Occipital lobe (tissue), 2 donors: ENCODE data around the gene CLCA4. TPM values are rescaled to one million over a fixed set of nuclear protein-coding genes. Genes with fewer than 3 reads are reported as not detected.
"Not testable (repeated sequence)": the region's sequence is repeated elsewhere in the genome, so short reads cannot be mapped to it uniquely, and the experiment has no call there.

Source experiments
- DNase-seq: peaks from one replicate; lab custom pipeline; 2025; lab: John Stamatoyannopoulos, UW
- total RNA-seq: library from RNA; depleted of rRNA; stranded (reverse); fragments of >200 nt; gene quantifications from one replicate; pipeline ENCODE4 v1.2.3, GENCODE V29; 2014

CLCA4 gene
- total RNA-seq = not detected

DNA sequence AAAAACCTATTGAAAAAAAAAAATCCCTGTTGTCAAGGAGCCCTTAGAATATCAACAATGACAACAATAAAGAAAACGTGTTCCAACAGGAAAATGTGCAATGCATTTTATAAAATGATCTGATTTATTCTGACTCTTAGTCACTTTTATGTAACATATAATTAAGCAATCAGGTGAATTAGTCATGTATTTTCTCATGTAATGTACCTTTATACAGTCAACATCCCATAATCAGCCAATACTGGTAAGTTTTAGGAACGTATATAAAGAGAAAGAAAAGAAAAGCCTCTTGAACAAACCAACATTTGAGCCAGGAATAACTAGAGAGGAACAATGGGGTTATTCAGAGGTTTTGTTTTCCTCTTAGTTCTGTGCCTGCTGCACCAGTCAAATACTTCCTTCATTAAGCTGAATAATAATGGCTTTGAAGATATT lies at the start of gene CLCA4:
Gene CLCA4, plus strand, starts transcription at position 292 of the 435 bp plus-strand sequence. Its CDS starts 42 bp downstream, at position 334.
- no peak for DNase-seq

DNA sequence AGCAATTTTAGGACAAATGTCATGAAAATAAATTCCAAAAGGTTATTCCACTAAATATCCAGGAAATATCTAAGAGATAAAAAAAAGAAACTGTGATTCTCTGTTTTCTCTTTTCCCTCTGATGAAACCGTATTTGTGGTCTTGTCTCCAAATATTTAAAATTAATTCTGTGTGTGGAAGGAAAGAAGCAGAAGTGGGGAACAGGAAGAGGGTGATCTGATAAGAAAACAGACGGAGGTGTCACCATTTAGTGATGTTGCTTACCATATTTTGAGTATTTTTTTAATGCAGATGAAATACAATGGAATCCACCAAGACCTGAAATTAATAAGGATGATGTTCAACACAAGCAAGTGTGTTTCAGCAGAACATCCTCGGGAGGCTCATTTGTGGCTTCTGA lies 48.6 kb upstream of the CLCA4 start:
- DNase-seq = no peak

DNA sequence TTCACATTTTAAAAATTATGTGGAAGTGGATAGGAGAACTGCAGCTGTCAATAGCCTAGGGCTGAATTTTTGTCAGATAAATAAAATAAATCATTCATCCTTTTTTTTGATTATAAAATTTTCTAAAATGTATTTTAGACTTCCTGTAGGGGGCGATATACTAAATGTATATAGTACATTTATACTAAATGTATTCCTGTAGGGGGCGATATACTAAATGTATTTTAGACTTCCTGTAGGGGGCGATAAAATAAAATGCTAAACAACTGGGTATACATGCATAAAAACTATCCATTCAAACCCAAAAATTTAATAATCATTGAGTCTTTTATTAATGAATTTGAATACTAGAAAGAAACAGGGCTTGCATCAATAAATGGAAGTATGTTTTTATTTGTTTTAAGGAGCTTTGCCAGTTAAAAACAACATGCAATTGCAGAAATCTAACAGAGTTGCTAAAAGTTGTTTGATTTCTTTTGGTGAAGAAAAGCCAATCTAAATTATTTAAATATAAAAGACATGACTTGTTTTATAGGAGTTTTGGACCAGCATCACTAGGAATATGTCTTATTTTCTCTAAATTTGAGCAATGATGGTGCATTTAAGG lies 46.8 kb upstream of the CLCA4 start:
- DNase-seq = no peak

GRCh38 chr1:86500714-86501113 lies 46.2 kb upstream of the CLCA4 start:
- no peak for DNase-seq

- DNase-seq = not testable (repeated sequence)
These were observed 44.7 kb upstream of the CLCA4 start for GRCh38 chr1:86502125-86502646.

GRCh38 chr1:86502721-86503405 lies 44.0 kb upstream of the CLCA4 start:
- no peak for DNase-seq

DNA sequence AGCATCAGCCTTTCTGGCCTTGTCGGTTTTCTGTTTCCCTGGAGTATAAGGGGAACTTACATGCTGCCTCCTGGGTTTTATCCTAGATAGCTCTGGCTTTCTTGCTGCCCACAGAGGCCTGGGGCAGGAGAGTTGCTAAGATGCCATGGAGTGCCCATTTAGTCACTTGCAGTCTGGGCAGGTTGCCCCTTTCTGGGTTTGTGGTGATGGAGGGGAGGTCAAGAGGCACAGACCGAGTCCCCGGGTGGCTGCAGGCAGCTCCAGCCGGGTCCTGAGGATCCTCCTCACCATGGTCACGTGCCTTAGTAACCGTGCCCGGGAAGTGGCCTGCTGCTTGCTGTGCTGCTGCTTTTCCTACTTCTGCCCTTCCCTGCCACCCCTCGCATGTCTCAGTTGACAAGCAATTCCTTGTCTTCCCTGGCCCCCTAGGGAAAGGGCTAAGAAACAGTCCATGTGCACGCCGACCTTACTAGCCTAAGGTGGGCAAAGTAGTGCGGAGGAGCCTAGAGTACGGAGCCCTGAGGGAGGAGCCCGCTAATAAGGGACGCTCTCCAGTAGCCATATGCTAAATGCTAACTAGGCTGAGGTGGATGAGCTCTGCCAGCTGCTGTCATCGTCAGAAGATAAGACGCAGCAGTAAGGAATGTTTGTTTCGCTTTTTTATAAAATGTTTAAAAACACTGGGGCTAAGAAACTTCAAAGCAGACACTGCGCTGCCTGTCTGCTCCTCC lies 43.3 kb upstream of the CLCA4 start:
- DNase-seq = no peak

- no peak for DNase-seq
These were observed 42.8 kb upstream of the CLCA4 start for GRCh38 chr1:86504137-86504479.

DNA sequence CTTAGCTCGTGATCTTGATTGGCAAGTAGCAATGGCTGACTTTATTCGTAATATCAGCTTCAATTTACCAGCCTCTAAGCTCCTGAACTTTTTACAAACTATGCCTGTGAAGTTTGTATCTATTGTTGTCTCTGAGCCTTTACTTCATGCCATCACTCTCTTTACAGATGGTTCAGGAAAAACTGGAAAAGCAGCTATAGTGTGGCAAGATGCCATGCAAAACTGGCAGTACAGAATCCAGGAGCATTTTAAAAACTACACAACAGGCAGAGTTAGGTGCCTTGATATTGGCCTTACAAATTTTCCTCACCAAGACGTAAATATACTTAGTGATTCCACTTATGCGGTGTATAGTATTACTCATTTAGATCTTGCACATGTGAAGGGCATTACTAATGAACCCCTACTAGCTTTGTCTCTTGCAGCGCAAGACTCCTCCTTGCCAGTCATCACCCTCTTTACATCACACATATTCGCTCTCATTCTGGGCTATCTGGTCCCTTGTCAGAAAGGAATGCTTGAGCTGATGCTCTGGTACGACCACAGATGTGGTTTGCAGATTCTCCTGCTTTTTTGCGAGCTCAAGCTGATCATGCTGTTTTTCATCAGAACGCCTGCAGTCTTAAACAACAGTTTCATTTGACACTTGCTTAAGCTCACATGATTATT lies 41.8 kb upstream of the CLCA4 start:
- DNase-seq = no peak

- DNase-seq = no peak
These were observed 41.3 kb upstream of the CLCA4 start for GRCh38 chr1:86505564-86505902.

DNA sequence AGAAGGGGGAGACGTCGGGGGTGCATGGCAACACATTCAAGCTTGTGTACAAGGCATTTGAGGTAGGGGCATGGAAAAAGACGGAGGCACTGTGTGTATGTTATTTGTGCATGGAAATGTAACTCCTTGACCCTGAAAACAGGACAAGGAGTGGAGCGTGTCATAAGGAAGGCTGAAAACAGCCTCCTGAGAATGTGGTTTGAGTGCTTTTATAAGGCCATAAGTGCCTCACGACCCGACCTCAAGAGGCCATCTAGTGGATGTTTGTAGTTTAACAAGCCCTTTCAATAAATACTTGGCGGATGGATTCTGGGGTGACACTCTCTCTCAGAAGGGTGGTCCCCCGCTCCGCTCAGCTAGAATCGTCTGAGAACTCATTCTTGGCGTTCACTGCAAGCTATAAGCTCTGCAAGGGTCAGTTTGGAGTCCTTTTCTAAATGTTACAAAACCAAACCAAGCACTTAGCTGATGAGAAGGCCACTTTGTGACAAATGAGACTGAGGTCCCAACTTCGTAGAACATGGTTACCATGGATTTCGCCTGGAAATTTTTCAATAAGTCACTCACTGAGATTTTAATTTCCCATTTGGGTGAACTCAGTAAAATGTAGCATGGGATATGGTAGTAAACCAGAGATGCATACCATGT lies 38.8 kb upstream of the CLCA4 start:
- DNase-seq = no peak

- DNase-seq = no peak
These were observed 38.3 kb upstream of the CLCA4 start for GRCh38 chr1:86508583-86508969.

DNA sequence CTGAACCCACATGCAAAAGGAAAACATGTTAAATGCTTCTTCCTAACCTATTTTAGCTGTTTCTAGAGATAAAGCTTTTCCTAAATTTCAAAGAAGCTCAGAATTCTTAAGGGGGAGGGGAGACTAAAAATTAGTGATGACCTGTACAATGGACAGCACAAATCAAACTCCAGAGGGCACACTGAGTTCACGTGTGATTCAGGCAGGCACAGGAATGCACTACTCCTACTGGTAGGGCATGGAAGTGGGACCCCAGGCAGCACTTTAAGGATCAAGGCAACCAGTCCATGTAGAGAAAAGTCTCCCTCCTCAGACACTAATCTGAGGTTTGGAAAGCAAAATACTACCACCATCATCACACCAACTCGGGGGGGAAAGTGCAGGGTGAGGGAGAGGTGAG lies 31.3 kb upstream of the CLCA4 start:
- no peak for DNase-seq

DNA sequence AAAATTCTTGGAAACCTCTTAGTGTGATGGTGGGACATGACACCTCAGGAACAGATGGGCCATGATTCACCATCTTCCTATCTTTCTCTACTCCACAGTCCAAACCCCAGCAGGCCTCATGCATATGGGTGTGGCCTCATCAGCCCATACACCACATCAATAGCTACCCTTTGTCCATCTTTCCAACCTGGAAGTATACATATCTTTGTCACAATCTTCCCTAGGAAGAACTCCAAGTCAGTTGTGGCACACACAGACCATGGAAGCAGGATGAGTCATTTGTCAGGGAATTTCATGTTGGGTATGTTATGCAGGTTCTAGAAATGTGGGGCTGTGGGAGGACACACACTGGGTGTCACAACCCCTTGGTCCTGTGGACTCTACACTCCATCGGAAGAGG lies 30.5 kb upstream of the CLCA4 start:
- no peak for DNase-seq

DNA sequence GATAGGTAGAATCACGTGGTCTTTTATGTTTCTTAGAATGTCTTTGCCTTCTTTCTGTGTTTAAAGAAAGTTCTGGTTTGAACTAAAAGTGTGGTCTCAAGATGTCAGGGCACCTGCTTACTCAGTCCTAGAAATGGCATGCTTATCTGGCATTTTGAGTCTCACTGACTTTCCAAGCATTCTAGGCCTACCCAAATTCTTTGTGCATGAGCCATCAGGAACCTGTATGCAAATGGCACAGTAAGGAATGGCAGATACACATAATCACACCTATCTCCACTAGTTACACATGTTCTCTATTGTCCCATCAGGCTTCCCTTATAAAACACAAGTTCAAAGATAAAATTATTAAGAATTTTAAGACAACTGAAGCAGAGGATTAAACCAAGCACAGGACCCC lies 29.5 kb upstream of the CLCA4 start:
- DNase-seq = no peak

DNA sequence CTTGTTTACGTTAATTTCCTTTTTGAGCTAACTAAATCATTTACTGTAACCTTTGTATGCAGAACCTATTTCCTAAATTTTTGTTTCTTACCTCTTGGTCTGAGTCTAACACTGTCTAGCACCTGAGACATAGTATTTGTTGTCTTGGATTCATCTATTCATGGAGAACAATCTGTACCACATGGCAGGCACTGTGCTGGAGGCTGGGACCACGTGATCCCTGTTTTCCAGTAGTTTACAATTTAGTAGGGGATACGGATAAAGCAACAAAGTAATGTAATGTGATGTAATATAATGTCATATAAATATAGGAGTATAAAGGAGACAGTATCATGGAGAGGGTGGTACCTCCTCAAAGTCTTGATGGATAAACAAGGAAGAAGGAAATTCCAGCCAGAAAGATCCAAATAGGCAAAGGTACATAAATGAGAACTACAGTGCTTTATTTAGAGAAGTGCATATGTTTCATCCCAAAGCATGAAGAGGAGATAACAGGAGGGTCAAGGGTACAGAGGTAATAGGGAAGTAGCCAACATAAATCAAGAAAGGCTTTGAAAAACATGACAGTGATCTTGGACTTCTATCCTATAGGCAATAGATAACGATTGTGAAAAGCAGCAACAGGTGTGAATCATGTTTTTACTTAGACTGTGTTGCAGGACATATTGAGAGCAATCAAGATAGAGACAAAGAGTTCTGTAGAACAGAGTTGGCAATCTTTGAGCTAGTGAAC lies 25.9 kb upstream of the CLCA4 start:
- no peak for DNase-seq

GRCh38 chr1:86521522-86521891 lies 25.4 kb upstream of the CLCA4 start:
- DNase-seq = no peak

GRCh38 chr1:86522240-86522639 lies 24.6 kb upstream of the CLCA4 start:
- DNase-seq = no peak

GRCh38 chr1:86523670-86524354 lies 23.1 kb upstream of the CLCA4 start:
- no peak for DNase-seq

DNA sequence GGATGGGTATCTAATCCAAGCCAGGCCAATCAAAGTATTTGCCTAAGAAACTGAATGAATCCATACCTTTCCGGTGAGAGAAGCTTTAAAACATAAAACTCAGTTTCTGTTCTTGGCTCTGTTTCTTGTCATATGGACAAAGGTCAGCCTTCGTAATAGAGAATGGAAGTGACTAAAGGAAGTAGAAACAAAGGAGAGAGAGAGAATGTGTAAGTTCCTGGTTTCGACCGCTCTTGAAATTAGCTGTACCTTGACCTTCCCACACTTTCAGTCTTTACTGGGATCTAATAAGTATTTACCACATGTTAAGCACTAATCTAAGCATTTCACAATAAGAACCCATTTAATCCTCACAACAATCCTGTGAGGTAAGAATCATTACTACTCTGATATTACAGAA lies 19.6 kb upstream of the CLCA4 start:
- DNase-seq = no peak
